SH-SY5Y (cell line): ENCODE results near the gene CYSLTR2.

ENCODE experiments used
- GATA2 ChIP-seq: IDR thresholded peaks from 2 replicates; pipeline ENCODE4 v1.6.1; 2011; ENCODE audit warnings: mild to moderate bottlenecking, low read depth, low read length
- GATA3 ChIP-seq: IDR thresholded peaks from 2 replicates; pipeline ENCODE4 v1.6.1; 2011; ENCODE audit warnings: low read depth, mild to moderate bottlenecking, low read length, moderate library complexity

GRCh38 chr13:48746821-48747220 lies 93.1 kb downstream of the CYSLTR2 start:
- TF ChIP-seq GATA2 (no peak), GATA3 (no peak)
